Heart right ventricle (tissue), 16 donors: ENCODE results near the gene PDLIM1. TPM values are rescaled to one million over a fixed set of nuclear protein-coding genes. Genes with fewer than 3 reads are reported as not detected.
"Not testable (repeated sequence)": the region's sequence is repeated elsewhere in the genome, so short reads cannot be mapped to it uniquely, and the experiment has no call there.

Source experiments
- ATAC-seq, 8 donors: fragments of 200-7000 bp; cut with Tn5 transposase; one replicate each; pipeline ENCODE4 v1.9.1; 2020; ENCODE audit warnings: mild to moderate bottlenecking in 8 of 8, moderate library complexity in 8 of 8, moderate number of reproducible peaks in 1 of 8
- DNase-seq, 2 donors: peaks; one replicate each; pipeline ENCODE4 v3.0.0-alpha.2; 2020
- H3K27ac ChIP-seq, 10 donors: fragments of 200-600 bp; sonication (generic) in 2 of 10; one replicate each; pipeline versions ENCODE4 v1.5.0 to v1.8.0; 2020 to 2022; ENCODE audit warnings: mild to moderate bottlenecking in 3 of 10
- H3K27me3 ChIP-seq, 7 donors: fragments of 200-600 bp; one replicate each; pipeline ENCODE4 v1.8.0; 2021 to 2022; ENCODE audit warnings: mild to moderate bottlenecking in 2 of 7
- H3K36me3 ChIP-seq, 9 donors: fragments of 200-600 bp; sonication (generic) in 1 of 9; one replicate each; pipeline versions ENCODE4 v1.5.0 to v1.8.0; 2020 to 2022; ENCODE audit warnings: mild to moderate bottlenecking in 2 of 9
- H3K4me1 ChIP-seq, 9 donors: fragments of 200-600 bp; sonication (generic) in 1 of 9; one replicate each; pipeline versions ENCODE4 v1.5.0 to v1.8.0; 2020 to 2022; ENCODE audit warnings: mild to moderate bottlenecking in 4 of 9
- H3K4me3 ChIP-seq, 10 donors: fragments of 200-600 bp; sonication (generic) in 2 of 10; one replicate each; pipeline versions ENCODE4 v1.5.0 to v1.8.0; 2020 to 2022; ENCODE audit warnings: mild to moderate bottlenecking in 7 of 10, moderate library complexity in 2 of 10
- H3K9me3 ChIP-seq, 11 donors: fragments of 200-600 bp in 10 of 11; sonication (generic) in 2 of 11; one replicate each; pipeline versions ENCODE4 v1.5.0 to v1.8.0; 2013 to 2022; ENCODE audit warnings: mild to moderate bottlenecking in 2 of 11, control low read depth in 1 of 11, moderate library complexity in 1 of 11
- CTCF ChIP-seq, 9 donors: fragments of 200-600 bp; sonication (generic) in 2 of 9; IDR thresholded peaks; one replicate each; pipeline versions ENCODE4 v1.5.0 to v1.8.0; 2021 to 2022; ENCODE audit warnings: antibody characterized with exemption in 9 of 9, mild to moderate bottlenecking in 5 of 9, moderate library complexity in 1 of 9
- WGBS, 2 donors: extraction: QIAGEN DNeasy Blood & Tissue Kit; methylation state at CpG; one replicate each; pipeline ENCODE4 v1.1.7; 2013; ENCODE audit warnings: inconsistent platforms in 1 of 2; 5-methylcytosine and 5-hydroxymethylcytosine counted together
- intact Hi-C, 10 donors: fragments of 100-400 bp; cut with DNase I; formaldehyde crosslinking; loops; one replicate each; pipeline versions ENCODE4 v1.11.1 to v1.14.2; 2022
- polyA plus RNA-seq, 2 donors: library from polyadenylated mRNA; stranded (reverse); fragments of 200-250 nt; gene quantifications; one replicate each; pipeline ENCODE4 v1.2.3, GENCODE V29; 2013
- total RNA-seq, 10 donors: library from RNA; stranded (reverse); fragmentation: NEBNext Ultra II Directional in 3 of 10; extraction: Animal tissue kit (Norgen Biotek cat#: 25700) in 3 of 10; gene quantifications; one replicate each; pipeline versions ENCODE4 v1.2.1 to v1.2.4, GENCODE V29; 2021 to 2023
- donor health status: Arrhythmogenic right ventricular cardiomyopathy.
- donor health status: ischemic (EF 13 %, LVEDD 7.1; RV severe dilation, severe dysfunction).
- donor health status: healthy with polysubstance abuse.
- donor health status: DM: no; HTN: yes; CAD: no.
- donor health status: DM: no; HTN: no; CAD: no.
- donor health status: ischemic (EF 25% LVEDD 6.9; RV normal size, moderate dysfunction).
- donor health status: ischemic (EF 25% LVEDD 5.7; RV mildly dilated, moderate dysfunction).
- donor health status: healthy.
- donor health status: DM: yes; HTN: yes; CAD: no.
- donor health status: Ischemic cardiomyopathy.
- donor health status: ischemic (EF 35%, LVEDD 5.7; RV mildly dilated, moderate dysfunction).
- donor health status: nonischemic (EF 11% LVEDD 7.7; RV severe dilation, severe dysfunction).
- donor health status: DM: yes; HTN: yes; CAD: no.
- donor health status: PGD.
- donor health status: ischemic (EF 29% LVEDD 5.4; RV normal size, mild dysfunction).
- donor health status: nonischemic (EF 23%, LVEDD 6.1; RV moderate dilation, normal function).

PDLIM1 gene
- total and polyA plus RNA-seq, 12 donors: 152 to 467 (median 322) TPM

- H3K27ac ChIP-seq: no peak overlapping the region
- DNase-seq: no peak
- ATAC-seq: no peak
- intact Hi-C loops: no loop called here
- H3K27me3 ChIP-seq: no peaks in the 10 kb centered on the region
- H3K4me3 ChIP-seq: no peak overlapping the region
- H3K36me3 ChIP-seq: no peaks in the 10 kb centered on the region
- 62 to 80% methylated on average over 8 of the region's 8 CpGs for WGBS, 2 donors
- TF ChIP-seq CTCF (IDR thresholded peaks at IDR 0.05): peak in 8 of 9 donors; percentile 20 to 64 (median 47)
- H3K9me3 ChIP-seq: peaks cover 0 to 6% (median 0%) of the 10 kb centered on the region in 11 donors
- H3K4me1 ChIP-seq: no peaks in the 10 kb centered on the region
These were observed 82.0 kb downstream of the PDLIM1 start for GRCh38 chr10:95208702-95209391.

GRCh38 chr10:95202865-95203264, 87.9 kb downstream of the PDLIM1 start:
- H3K36me3 ChIP-seq, H3K4me3 ChIP-seq, ATAC-seq, DNase-seq, intact Hi-C loops, H3K27ac ChIP-seq, H3K4me1 ChIP-seq, H3K27me3 ChIP-seq, H3K9me3 ChIP-seq: not testable (repeated sequence)
- 75 to 88% methylated on average over 5 of the region's 5 CpGs for WGBS, 2 donors

GRCh38 chr10:95201736-95202135, 89.1 kb downstream of the PDLIM1 start:
- no peak for ATAC-seq
- intact Hi-C loops: no loop called here
- 94 to 96% methylated on average over 4 of the region's 4 CpGs for WGBS, 2 donors

GRCh38 chr10:95196046-95196445, 94.8 kb downstream of the PDLIM1 start:
- ATAC-seq (no peak), DNase-seq (no peak)
- no peak for TF ChIP-seq CTCF (IDR thresholded peaks at IDR 0.05)
- no peak overlapping the region for H3K27ac ChIP-seq
- no peaks in the 10 kb centered on the region for H3K36me3 ChIP-seq
- intact Hi-C loops: no loop called here
- 66 to 68% methylated on average over 3 of the region's 3 CpGs for WGBS, 2 donors
- H3K9me3 ChIP-seq: no peaks in the 10 kb centered on the region
- no peak overlapping the region for H3K4me3 ChIP-seq
- no peaks in the 10 kb centered on the region for H3K27me3 ChIP-seq
- H3K4me1 ChIP-seq: no peaks in the 10 kb centered on the region

More at GRCh38 chr10:95201736-95202135, 89.1 kb downstream of the PDLIM1 start:
- Histone ChIP-seq H3K9me3 (peaks cover 0 to 6% (median 0%) of the 10 kb centered on the region in 11 donors), H3K4me1 (no peaks in the 10 kb centered on the region), H3K27me3 (no peaks in the 10 kb centered on the region), H3K4me3 (no peak overlapping the region), H3K27ac (no peak overlapping the region), H3K36me3 (no peaks in the 10 kb centered on the region)
- TF ChIP-seq CTCF (IDR thresholded peaks at IDR 0.05): peak in 2 of 9 donors; percentile 7 to 24
- DNase-seq: no peak

- ATAC-seq (no peak), DNase-seq (no peak)
- Histone ChIP-seq H3K4me1 (no peaks in the 10 kb centered on the region), H3K27ac (no peak within 1 kb of the TSS), H3K36me3 (no peaks in the 10 kb centered on the region), H3K9me3 (no peaks in the 10 kb centered on the region), H3K4me3 (no peak within 1 kb of the TSS), H3K27me3 (no peaks in the 10 kb centered on the region)
- 83 to 96% methylated on average over 1 of the region's 1 CpG for WGBS, 2 donors
- intact Hi-C loops: no loop called here
- no peak for TF ChIP-seq CTCF (IDR thresholded peaks at IDR 0.05)
These were observed 96.9 kb downstream of the PDLIM1 start, which contains the start of gene ACSM6 for GRCh38 chr10:95193944-95194343. TSS of gene ACSM6 (plus strand) at chr10:95194238. CDS start at chr10:95194486, 248 bp downstream.
